HepG2 (cell line): ENCODE results near the gene BTBD6. TPM values are rescaled to one million over a fixed set of nuclear protein-coding genes. Genes with fewer than 3 reads are reported as not detected.

Experiments used
- ATAC-seq: fragments of 200-7000 bp; cut with Tn5 transposase; 3 replicates; pipeline ENCODE4 v1.9.1; 2020; ENCODE audit warnings: mild to moderate bottlenecking, moderate library complexity
- BruUV-seq: library from RNA; stranded (reverse); fragments of 400-500 nt; replicated peaks from 2 replicates; lab custom pipeline; 2021; lab: Mats Ljungman, UMichigan
- CTCF ChIA-PET: fragments of 300-600 bp; formaldehyde crosslinking; extraction: SDS; loops from one replicate; lab custom pipeline; 2021; ENCODE audit warnings: low total read pairs, inconsistent platforms, low intra/inter-chr PET ratio; lab: Yijun Ruan, JAX
- POLR2A ChIA-PET: fragments of 350-600 bp; sonication (Branson Sonifier 250); formaldehyde crosslinking; loops from one replicate; lab custom pipeline; 2020; ENCODE audit warnings: antibody characterized with exemption, inconsistent platforms; lab: Yijun Ruan, JAX
- DNase-seq: peaks from one replicate; pipeline ENCODE4 v3.0.0-alpha.2; 2015; ENCODE audit warnings: low spot score
- FAIRE-seq: peaks from 3 replicates; lab custom pipeline; 2011; peaks lifted over from hg19 to GRCh38; lab: Jason Lieb, UNC
- H2AFZ ChIP-seq: one replicate; pipeline ENCODE4 v1.6.1; 2011; ENCODE audit warnings: low read length, inconsistent platforms
- H3K27ac ChIP-seq: fragments of 300-600 bp; 3 replicates; pipeline ENCODE4 v1.8.0; 2011; ENCODE audit warnings: mixed run types, mild to moderate bottlenecking, mixed read lengths, low read length, inconsistent platforms; ENCODE audit not compliant: insufficient read depth; ENCODE audit errors: extremely low read length
- H3K27me3 ChIP-seq, 2 experiments: fragments of 200-600 bp in 1 of 2; 2 replicates in 1 of 2; 3 replicates in 1 of 2; pipeline versions ENCODE4 v1.6.0 to v1.8.0; 2011; ENCODE audit warnings: low read length in 2 of 2, mild to moderate bottlenecking in 2 of 2, moderate library complexity in 2 of 2, inconsistent platforms in 1 of 2; ENCODE audit not compliant: insufficient read depth in 2 of 2, control insufficient read depth in 1 of 2
- H3K36me3 ChIP-seq, 2 experiments: fragments of 200-600 bp in 1 of 2; replicated peaks in 1 of 2; 2 replicates in 1 of 2; 3 replicates in 1 of 2; pipeline versions ENCODE4 v1.5.1 to v1.8.0; 2011; ENCODE audit warnings: low read length in 2 of 2, inconsistent platforms in 1 of 2; ENCODE audit not compliant: insufficient read depth in 2 of 2, control insufficient read depth in 1 of 2
- H3K4me1 ChIP-seq: 2 replicates; pipeline ENCODE4 v1.5.1; 2012; ENCODE audit warnings: low read length, inconsistent platforms; ENCODE audit not compliant: insufficient read depth
- H3K4me2 ChIP-seq: 2 replicates; pipeline ENCODE4 v1.6.0; 2011; ENCODE audit warnings: low read depth, low read length, inconsistent platforms
- H3K4me3 ChIP-seq, 3 experiments: fragments of 200-600 bp in 1 of 3; sonication (generic), shearing (Covaris generic) in 1 of 3; replicated peaks in 1 of 3; 2 replicates each; pipeline ENCODE4 v1.5.1; 2011 to 2016; ENCODE audit warnings: low read length in 3 of 3, inconsistent platforms in 2 of 3, low read depth in 2 of 3, mild to moderate bottlenecking in 2 of 3, control low read depth in 1 of 3, mixed read lengths in 1 of 3; ENCODE audit not compliant: insufficient read depth in 1 of 3
- H3K79me2 ChIP-seq: one replicate; pipeline ENCODE4 v1.6.1; 2011; ENCODE audit warnings: low read length, inconsistent platforms; ENCODE audit not compliant: insufficient read depth
- H3K9ac ChIP-seq: 2 replicates; pipeline ENCODE4 v1.6.0; 2011; ENCODE audit warnings: mild to moderate bottlenecking, low read depth, low read length, inconsistent platforms; ENCODE audit not compliant: insufficient read depth
- H3K9me3 ChIP-seq: 2 replicates; pipeline ENCODE4 v1.5.1; 2012; ENCODE audit warnings: mild to moderate bottlenecking, low read length
- H4K20me1 ChIP-seq: 2 replicates; pipeline ENCODE4 v1.6.0; 2011; ENCODE audit warnings: inconsistent platforms, mild to moderate bottlenecking, low read length, moderate library complexity; ENCODE audit not compliant: insufficient read depth
- DPF2 ChIP-seq: sonication (generic); formaldehyde crosslinking; IDR thresholded peaks from 2 replicates; pipeline ENCODE4 v1.4.0; 2020; ENCODE audit warnings: mild to moderate bottlenecking, low read depth, missing genetic modification reagents, borderline replicate concordance
- ETV6 ChIP-seq: sonication (generic); formaldehyde crosslinking; conservative IDR thresholded peaks from 2 replicates; pipeline ENCODE4 v1.4.0; 2020; ENCODE audit warnings: missing genetic modification reagents
- FOXO1 ChIP-seq: sonication (generic); formaldehyde crosslinking; IDR thresholded peaks from 2 replicates; pipeline ENCODE4 v1.4.0; 2020; ENCODE audit warnings: missing genetic modification reagents
- KMT2B ChIP-seq: IDR thresholded peaks from 2 replicates; pipeline ENCODE4 v1.6.1; 2016; ENCODE audit warnings: missing genetic modification reagents, missing compliant biosample characterization
- SRY ChIP-seq: sonication (generic); formaldehyde crosslinking; IDR thresholded peaks from 2 replicates; pipeline ENCODE4 v1.8.0; 2022; ENCODE audit warnings: mild to moderate bottlenecking, missing genetic modification reagents
- TBP ChIP-seq: sonication (generic); formaldehyde crosslinking; IDR thresholded peaks from 2 replicates; pipeline ENCODE4 v1.5.0; 2020; ENCODE audit warnings: missing genetic modification reagents
- ZNF274 ChIP-seq: sonication (generic); formaldehyde crosslinking; IDR thresholded peaks from 2 replicates; pipeline ENCODE4 v1.5.1; 2020; ENCODE audit warnings: mild to moderate bottlenecking, missing genetic modification reagents
- ZNF335 ChIP-seq: sonication (generic); formaldehyde crosslinking; IDR thresholded peaks from 2 replicates; pipeline ENCODE4 v1.4.0; 2020; ENCODE audit warnings: missing genetic modification reagents
- ZNF878 ChIP-seq: sonication (generic); formaldehyde crosslinking; IDR thresholded peaks from 2 replicates; pipeline ENCODE4 v1.8.1; 2023; ENCODE audit warnings: mild to moderate bottlenecking, missing genetic modification reagents, moderate library complexity
- WGBS: methylation state at CpG from one replicate; pipeline ENCODE4 v1.1.6; 2017; ENCODE audit warnings: low lambda C conversion rate; 5-methylcytosine and 5-hydroxymethylcytosine counted together
- in situ Hi-C: cut with HindIII; loops from 2 replicates; pipeline ENCODE4 v1.10.0; 2017; ENCODE audit warnings: low pct_unique_long_range_greater_than_20kb; ENCODE audit not compliant: extremely low pct_ligation_motif_present
- intact Hi-C: fragments of 100-400 bp; cut with micrococcal nuclease; formaldehyde crosslinking; loops from one replicate; pipeline ENCODE4 v1.10.0; 2022; ENCODE audit not compliant: unreplicated experiment
- polyA plus RNA-seq, 8 experiments: library from polyadenylated mRNA; depleted of rRNA in 3 of 8; stranded (reverse) in 7 of 8; unstranded in 1 of 8; fragments of >200 nt; fragmentation: Illumina TruSeq in 4 of 8; extraction: Trizol in 4 of 8; gene quantifications; 2 replicates each; pipeline versions ENCODE4 v1.2.1 to v1.2.3, GENCODE V29; 2011 to 2016; ENCODE audit warnings: low read depth in 4 of 8, missing spikeins in 1 of 8, mixed read lengths in 1 of 8; ENCODE audit not compliant: insufficient read depth in 1 of 8
- total RNA-seq, 5 experiments: library from RNA; depleted of rRNA; stranded (reverse); fragments of >200 nt; fragmentation: Illumina TruSeq; extraction: Trizol; gene quantifications; 2 replicates each; pipeline ENCODE4 v1.2.3, GENCODE V29; 2016; ENCODE audit warnings: low read depth in 1 of 5
- TF ChIP-seq, protein P1 (sequence below): sonication (generic); formaldehyde crosslinking; conservative IDR thresholded peaks from 2 replicates; pipeline ENCODE4 v1.5.0; 2020; ENCODE audit warnings: missing genetic modification reagents
- TF ChIP-seq, protein P2 (sequence below): sonication (generic); formaldehyde crosslinking; IDR thresholded peaks from 2 replicates; pipeline ENCODE4 v1.4.0; 2020; ENCODE audit warnings: missing genetic modification reagents
- TF ChIP-seq, protein P3 (sequence below): sonication (generic); formaldehyde crosslinking; IDR thresholded peaks from 2 replicates; pipeline ENCODE4 v1.4.0; 2020; ENCODE audit warnings: missing genetic modification reagents, mild to moderate bottlenecking, borderline replicate concordance
- TF ChIP-seq, protein P4 (sequence below): sonication (generic); formaldehyde crosslinking; conservative IDR thresholded peaks from 2 replicates; pipeline ENCODE4 v1.8.1; 2023; ENCODE audit warnings: missing genetic modification reagents
- TF ChIP-seq, protein P5 (sequence below): sonication (generic); formaldehyde crosslinking; IDR thresholded peaks from 2 replicates; pipeline ENCODE4 v1.4.0; 2020; ENCODE audit warnings: missing genetic modification reagents, borderline replicate concordance
- TF ChIP-seq, protein P6 (sequence below), 2 experiments: sonication (generic) in 1 of 2; formaldehyde crosslinking in 1 of 2; IDR thresholded peaks; 2 replicates each; pipeline versions ENCODE4 v1.4.0 to v1.6.1; 2018 to 2020; ENCODE audit warnings: missing genetic modification reagents in 2 of 2, borderline replicate concordance in 1 of 2, low read depth in 1 of 2, mild to moderate bottlenecking in 1 of 2, missing biosample characterization in 1 of 2

BTBD6 gene
- total and polyA plus RNA-seq, 2 of the 13 experiments (the other 11 are each of a cell fraction or from before 2014, with no cell fraction given): not detected

DNA sequence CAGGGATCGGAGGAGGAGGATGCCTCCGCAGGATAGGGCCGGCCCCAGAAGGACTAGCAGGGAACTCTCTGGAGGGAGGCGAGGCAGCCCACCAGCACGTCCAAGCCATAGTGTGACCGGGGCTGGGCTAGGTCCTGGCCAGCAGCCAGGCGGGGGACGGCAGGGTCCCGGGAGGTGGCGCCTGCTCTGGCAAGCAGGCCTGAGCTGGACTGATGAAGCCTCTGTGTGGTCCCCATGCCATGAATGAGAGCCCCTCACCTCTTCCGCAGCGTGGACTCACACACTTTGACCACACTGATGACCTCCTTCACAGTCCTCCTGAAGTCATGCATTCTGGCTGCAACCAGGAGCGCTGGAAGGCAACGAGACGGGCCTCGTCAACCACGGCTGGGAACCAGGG, 19.8 kb upstream of the BTBD6 start:
- H2AFZ ChIP-seq: no peak overlapping the region
- H3K4me2 ChIP-seq: no peak overlapping the region
- intact Hi-C loops: no loop called here
- 97% methylated on average over 16 of the region's 17 CpGs for WGBS
- DNase-seq (no peak), ATAC-seq (no peak)
- H4K20me1 ChIP-seq: no peaks in the 10 kb centered on the region
- H3K27me3 ChIP-seq: no peaks in the 10 kb centered on the region
- no peaks in the 10 kb centered on the region for H3K9me3 ChIP-seq
- in situ Hi-C loops: no loop called here
- CTCF ChIA-PET: no interaction called here
- no peak overlapping the region for H3K4me3 ChIP-seq
- TF ChIP-seq ETV6 (CRISPR knock-in tag): no peak
- TF ChIP-seq ZNF274 (CRISPR knock-in tag): no peak
- no peak for TF ChIP-seq SRY (CRISPR knock-in tag)
- no peak for TF ChIP-seq ZNF878 (CRISPR knock-in tag)
- TF ChIP-seq FOXO1 (CRISPR knock-in tag): no peak
- TF ChIP-seq, protein P1, sequence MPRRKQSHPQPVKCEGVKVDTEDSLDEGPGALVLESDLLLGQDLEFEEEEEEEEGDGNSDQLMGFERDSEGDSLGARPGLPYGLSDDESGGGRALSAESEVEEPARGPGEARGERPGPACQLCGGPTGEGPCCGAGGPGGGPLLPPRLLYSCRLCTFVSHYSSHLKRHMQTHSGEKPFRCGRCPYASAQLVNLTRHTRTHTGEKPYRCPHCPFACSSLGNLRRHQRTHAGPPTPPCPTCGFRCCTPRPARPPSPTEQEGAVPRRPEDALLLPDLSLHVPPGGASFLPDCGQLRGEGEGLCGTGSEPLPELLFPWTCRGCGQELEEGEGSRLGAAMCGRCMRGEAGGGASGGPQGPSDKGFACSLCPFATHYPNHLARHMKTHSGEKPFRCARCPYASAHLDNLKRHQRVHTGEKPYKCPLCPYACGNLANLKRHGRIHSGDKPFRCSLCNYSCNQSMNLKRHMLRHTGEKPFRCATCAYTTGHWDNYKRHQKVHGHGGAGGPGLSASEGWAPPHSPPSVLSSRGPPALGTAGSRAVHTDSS (CRISPR knock-in tag): no peak
- TF ChIP-seq, protein P2, sequence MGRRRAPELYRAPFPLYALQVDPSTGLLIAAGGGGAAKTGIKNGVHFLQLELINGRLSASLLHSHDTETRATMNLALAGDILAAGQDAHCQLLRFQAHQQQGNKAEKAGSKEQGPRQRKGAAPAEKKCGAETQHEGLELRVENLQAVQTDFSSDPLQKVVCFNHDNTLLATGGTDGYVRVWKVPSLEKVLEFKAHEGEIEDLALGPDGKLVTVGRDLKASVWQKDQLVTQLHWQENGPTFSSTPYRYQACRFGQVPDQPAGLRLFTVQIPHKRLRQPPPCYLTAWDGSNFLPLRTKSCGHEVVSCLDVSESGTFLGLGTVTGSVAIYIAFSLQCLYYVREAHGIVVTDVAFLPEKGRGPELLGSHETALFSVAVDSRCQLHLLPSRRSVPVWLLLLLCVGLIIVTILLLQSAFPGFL: no peak
- no peak for TF ChIP-seq KMT2B (CRISPR knock-in tag)
- TF ChIP-seq, protein P3, sequence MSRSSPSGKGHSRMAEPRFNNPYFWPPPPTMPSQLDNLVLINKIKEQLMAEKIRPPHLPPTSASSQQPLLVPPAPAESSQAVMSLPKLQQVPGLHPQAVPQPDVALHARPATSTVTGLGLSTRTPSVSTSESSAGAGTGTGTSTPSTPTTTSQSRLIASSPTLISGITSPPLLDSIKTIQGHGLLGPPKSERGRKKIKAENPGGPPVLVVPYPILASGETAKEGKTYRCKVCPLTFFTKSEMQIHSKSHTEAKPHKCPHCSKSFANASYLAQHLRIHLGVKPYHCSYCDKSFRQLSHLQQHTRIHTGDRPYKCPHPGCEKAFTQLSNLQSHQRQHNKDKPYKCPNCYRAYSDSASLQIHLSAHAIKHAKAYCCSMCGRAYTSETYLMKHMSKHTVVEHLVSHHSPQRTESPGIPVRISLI (CRISPR knock-in tag): no peak
- TF ChIP-seq, protein P4, sequence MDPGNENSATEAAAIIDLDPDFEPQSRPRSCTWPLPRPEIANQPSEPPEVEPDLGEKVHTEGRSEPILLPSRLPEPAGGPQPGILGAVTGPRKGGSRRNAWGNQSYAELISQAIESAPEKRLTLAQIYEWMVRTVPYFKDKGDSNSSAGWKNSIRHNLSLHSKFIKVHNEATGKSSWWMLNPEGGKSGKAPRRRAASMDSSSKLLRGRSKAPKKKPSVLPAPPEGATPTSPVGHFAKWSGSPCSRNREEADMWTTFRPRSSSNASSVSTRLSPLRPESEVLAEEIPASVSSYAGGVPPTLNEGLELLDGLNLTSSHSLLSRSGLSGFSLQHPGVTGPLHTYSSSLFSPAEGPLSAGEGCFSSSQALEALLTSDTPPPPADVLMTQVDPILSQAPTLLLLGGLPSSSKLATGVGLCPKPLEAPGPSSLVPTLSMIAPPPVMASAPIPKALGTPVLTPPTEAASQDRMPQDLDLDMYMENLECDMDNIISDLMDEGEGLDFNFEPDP (CRISPR knock-in tag): no peak
- TF ChIP-seq, protein P5, sequence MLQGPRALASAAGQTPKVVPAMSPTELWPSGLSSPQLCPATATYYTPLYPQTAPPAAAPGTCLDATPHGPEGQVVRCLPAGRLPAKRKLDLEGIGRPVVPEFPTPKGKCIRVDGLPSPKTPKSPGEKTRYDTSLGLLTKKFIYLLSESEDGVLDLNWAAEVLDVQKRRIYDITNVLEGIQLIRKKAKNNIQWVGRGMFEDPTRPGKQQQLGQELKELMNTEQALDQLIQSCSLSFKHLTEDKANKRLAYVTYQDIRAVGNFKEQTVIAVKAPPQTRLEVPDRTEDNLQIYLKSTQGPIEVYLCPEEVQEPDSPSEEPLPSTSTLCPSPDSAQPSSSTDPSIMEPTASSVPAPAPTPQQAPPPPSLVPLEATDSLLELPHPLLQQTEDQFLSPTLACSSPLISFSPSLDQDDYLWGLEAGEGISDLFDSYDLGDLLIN (CRISPR knock-in tag): no peak
- no peak for TF ChIP-seq TBP (CRISPR knock-in tag)
- TF ChIP-seq, protein P6, sequence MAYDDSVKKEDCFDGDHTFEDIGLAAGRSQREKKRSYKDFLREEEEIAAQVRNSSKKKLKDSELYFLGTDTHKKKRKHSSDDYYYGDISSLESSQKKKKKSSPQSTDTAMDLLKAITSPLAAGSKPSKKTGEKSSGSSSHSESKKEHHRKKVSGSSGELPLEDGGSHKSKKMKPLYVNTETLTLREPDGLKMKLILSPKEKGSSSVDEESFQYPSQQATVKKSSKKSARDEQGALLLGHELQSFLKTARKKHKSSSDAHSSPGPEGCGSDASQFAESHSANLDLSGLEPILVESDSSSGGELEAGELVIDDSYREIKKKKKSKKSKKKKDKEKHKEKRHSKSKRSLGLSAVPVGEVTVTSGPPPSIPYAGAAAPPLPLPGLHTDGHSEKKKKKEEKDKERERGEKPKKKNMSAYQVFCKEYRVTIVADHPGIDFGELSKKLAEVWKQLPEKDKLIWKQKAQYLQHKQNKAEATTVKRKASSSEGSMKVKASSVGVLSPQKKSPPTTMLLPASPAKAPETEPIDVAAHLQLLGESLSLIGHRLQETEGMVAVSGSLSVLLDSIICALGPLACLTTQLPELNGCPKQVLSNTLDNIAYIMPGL (CRISPR knock-in tag; IDR thresholded peaks at IDR 0.05; ENCODE audit: borderline replicate concordance in 1 of 2, low read depth in 1 of 2): no peak
- TF ChIP-seq ZNF335: no peak
- no peak for TF ChIP-seq DPF2 (CRISPR knock-in tag)
- TF ChIP-seq, all 625 proteins: peak for 0
- Histone ChIP-seq H3K79me2 (no peaks in the 10 kb centered on the region), H3K9ac (no peak overlapping the region), H3K36me3 (peaks cover 6 to 27% of the 10 kb centered on the region in 2 experiments; a peak in 4 of 5 replicates), H3K27ac (no peak overlapping the region), H3K4me1 (no peaks in the 10 kb centered on the region)
- POLR2A ChIA-PET: no interaction called here
- no TSS peak for BruUV-seq
- no peak for FAIRE-seq
